LHCN-M2 (cell line): ENCODE data around the gene ZNF282. TPM values are rescaled to one million over a fixed set of nuclear protein-coding genes. Genes with fewer than 3 reads are reported as not detected.
"Not testable (repeated sequence)": the region's sequence is repeated elsewhere in the genome, so short reads cannot be mapped to it uniquely, and the experiment has no call there.

ENCODE experiments used
- DNase-seq: peaks from one replicate; pipeline ENCODE4 v3.0.0-alpha.2; 2012; ENCODE audit warnings: low read depth
- total RNA-seq: library from RNA; depleted of rRNA; stranded (reverse); fragments of >200 nt; gene quantifications from 2 replicates; pipeline ENCODE4 v1.2.3, GENCODE V29; 2014

ZNF282 gene
- total RNA-seq, 1 experiment from 2014 or later, result 23.0 TPM

DNA sequence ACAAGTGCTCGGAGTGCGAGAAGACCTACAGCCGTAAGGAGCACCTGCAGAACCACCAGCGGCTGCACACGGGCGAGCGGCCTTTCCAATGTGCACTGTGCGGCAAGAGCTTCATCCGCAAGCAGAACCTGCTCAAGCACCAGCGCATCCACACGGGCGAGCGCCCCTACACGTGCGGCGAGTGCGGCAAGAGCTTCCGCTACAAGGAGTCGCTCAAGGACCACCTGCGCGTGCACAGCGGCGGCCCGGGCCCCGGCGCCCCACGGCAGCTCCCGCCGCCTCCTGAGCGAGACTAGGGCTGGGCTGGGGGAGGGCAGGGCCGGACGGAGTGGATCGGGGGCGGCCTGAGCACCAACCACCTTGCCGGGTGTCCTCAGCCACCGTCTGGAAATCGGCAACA is 29.0 kb downstream of the ZNF282 start:
- no peak for DNase-seq

GRCh38 chr7:149225106-149225505 is 29.8 kb downstream of the ZNF282 start:
- no peak for DNase-seq

DNA sequence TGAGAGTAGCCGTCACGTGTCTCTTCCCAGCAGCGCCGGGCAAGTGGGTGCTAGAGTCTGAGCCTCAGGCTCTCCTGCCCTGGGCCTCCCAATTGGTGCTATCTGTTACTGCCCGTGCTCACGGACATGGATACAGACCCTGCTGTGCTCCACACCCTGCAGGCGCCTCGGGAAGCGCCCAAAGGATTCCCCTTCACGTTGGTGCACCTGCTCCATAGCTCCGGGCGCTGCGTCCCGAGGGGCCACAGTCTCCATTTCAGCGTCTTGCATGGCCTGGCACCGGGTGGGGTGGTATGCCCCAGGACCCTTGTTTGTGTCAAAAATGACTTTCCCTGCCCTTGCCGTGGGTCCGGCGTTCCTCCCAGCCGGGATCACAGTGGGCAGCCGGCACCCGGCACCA is 30.3 kb downstream of the ZNF282 start:
- DNase-seq, result no peak

DNA sequence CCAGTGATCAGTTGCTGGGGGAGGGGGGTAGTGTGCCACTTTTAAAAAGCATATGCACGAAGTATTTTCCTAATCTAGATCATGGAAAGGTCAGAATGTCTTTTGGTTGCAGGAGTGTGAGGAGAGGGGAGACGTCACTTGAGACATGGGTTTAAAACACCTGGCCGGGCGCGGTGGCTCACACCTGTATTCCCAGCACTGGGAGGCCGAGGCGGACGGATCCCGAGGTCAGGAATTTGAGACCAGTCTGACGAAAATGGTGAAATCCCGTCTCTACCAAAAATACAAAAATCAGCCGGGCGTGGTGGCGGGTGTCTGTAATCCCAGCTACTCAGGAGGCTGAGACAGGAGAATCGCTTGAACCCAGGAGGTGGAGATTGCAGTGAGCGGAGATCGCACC is 31.0 kb downstream of the ZNF282 start:
- DNase-seq, result not testable (repeated sequence)

GRCh38 chr7:149226840-149227494 is 31.6 kb downstream of the ZNF282 start:
- no peak for DNase-seq

GRCh38 chr7:149228831-149229471 is 33.6 kb downstream of the ZNF282 start:
- DNase-seq, result no peak

DNA sequence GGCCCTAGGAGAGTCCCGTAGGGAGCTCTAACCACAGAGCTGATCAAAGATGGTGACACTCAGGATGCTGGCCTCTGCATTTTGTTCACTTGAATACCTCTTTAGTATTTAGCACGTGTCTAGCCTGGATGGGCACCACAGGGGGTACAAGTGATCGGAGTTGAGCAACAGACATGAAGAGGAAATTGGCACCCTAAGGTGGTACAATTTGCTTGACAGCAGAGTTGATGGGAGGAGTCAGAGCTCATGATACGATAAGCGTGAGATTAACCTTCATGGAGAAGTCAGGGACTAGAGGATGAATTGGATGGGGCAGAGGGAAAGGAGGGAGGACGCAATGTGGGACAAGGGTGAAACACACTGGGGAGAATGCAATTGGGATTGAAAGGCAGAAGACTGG is 34.2 kb downstream of the ZNF282 start:
- DNase-seq, result no peak

- DNase-seq, result no peak
Measured at GRCh38 chr7:149232362-149232761, 37.0 kb downstream of the ZNF282 start.

GRCh38 chr7:149233655-149234204 is 38.4 kb downstream of the ZNF282 start:
- DNase-seq, result peak; percentile 93

GRCh38 chr7:149237502-149237901 is 42.2 kb downstream of the ZNF282 start:
- no peak for DNase-seq

- peak; percentile 54 for DNase-seq
Measured at GRCh38 chr7:149238051-149238450, 42.7 kb downstream of the ZNF282 start.

- DNase-seq, result peak; percentile 91
Measured at GRCh38 chr7:149239345-149240143, 44.2 kb downstream of the ZNF282 start, which contains the start of gene ZNF212. ZNF212 (plus strand) TSS chr7:149239651; CDS start chr7:149239779, 128 bp downstream.

- DNase-seq, result no peak
Measured at GRCh38 chr7:149240637-149241036, 45.3 kb downstream of the ZNF282 start.

GRCh38 chr7:149241696-149242095 is 46.4 kb downstream of the ZNF282 start:
- DNase-seq, result no peak

DNA sequence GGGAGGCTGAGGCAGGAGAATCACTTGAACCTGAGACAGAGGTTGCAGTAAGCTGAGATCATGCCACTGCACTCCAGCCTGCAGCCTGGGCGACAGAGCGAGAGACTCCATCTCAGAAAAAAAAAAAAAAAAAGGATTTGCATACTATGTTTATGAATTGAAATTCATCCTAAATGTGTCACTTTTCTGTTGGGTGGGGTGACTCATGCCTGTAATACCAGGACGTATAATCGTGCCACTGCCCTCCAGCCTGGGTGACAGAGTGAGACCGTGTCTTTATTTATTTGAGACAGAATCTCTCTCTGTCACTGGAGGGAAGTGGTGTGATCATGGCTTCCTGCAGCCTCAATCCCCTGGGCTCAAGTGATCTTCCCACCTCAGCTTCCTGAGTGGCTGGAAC is 49.9 kb downstream of the ZNF282 start:
- DNase-seq, result no peak

DNA sequence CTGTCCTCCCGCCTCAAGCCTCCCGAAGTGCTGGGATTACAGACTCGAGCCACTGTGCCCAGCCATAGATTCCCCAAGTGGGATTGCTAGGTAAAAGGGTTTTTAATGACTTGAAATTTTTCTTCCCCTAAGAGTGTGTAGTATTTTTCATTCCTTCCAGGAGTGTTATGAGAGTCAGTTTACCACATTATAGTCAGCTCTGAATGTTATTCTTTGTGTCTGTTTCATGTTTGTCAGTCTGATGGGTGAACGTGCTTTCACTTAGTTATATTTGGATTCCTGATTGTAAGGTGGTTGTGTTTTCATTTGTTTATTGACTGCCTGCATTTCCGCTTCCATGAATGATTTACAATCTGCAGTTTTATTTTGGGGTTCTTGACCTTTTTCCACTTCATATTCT is 50.4 kb downstream of the ZNF282 start:
- no peak for DNase-seq

DNA sequence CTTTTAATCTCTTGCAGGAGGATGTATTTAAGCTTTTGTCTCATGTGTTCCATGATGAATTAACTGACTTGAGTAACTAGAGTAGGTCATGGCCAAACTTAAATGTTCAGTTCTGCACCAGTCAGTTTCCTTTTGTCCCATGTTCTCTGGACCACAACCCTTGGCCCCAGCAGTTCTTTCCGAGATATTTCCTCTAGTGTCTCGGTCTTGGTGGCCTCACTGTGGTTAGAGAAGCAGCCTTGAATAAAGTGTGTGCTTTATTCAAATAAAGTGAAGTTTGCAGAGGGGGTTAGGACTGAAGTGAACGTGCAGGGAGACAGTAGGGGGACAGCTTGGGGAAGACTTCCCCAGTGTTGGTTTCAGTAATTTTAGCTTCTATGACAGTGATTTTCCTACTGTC is 53.4 kb downstream of the ZNF282 start:
- no peak for DNase-seq

DNA sequence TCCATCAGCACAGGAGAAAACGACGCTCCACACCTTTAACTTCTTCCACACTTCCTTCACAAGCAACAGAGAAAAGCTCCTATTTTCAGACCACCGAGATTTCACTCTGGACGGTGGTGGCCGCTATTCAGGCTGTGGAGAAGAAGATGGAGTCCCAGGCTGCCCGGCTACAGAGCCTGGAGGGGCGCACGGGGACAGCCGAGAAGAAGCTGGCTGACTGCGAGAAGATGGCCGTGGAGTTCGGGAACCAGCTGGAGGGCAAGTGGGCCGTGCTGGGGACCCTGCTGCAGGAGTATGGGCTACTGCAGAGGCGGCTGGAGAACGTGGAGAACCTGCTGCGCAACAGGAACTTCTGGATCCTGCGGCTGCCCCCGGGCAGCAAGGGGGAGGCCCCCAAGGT is 54.8 kb downstream of the ZNF282 start:
- DNase-seq, result not testable (repeated sequence)

DNA sequence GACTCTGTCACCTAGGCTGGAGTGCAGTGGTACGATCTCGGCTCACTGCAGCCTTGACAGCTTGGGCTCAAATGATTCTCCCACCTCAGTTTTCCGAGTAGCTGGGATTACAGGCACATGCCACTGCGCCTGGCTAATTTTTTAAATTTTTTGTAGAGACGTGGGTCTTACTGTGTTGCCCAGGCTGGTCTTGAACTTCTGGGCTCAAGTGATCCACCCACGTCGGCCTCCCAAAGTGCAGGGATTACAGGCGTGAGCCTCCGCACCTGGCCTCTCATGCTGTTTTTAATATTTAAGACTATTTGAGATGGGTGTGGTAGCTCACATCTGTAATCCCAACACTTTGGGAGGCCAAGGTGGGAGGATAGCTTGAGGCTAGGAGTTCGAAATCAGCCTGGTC is 56.2 kb downstream of the ZNF282 start:
- DNase-seq, result not testable (repeated sequence)

GRCh38 chr7:149252378-149252777 is 57.0 kb downstream of the ZNF282 start:
- DNase-seq, result no peak

DNA sequence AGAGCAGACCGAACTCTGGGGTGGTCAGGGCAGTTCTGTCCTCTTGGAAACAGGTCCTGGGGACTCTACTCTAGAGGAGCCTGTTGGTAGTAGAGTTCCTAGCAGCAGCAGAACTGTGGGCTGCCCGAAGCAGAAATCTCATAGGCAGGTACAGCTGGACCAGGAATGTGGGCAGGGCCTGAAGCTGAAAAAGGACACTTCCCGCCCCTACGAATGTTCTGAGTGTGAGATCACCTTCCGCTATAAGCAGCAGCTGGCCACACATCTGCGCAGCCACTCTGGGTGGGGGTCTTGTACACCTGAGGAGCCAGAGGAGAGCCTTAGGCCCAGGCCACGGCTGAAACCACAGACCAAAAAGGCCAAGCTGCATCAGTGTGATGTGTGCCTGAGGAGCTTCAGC is 58.3 kb downstream of the ZNF282 start:
- DNase-seq, result no peak

DNA sequence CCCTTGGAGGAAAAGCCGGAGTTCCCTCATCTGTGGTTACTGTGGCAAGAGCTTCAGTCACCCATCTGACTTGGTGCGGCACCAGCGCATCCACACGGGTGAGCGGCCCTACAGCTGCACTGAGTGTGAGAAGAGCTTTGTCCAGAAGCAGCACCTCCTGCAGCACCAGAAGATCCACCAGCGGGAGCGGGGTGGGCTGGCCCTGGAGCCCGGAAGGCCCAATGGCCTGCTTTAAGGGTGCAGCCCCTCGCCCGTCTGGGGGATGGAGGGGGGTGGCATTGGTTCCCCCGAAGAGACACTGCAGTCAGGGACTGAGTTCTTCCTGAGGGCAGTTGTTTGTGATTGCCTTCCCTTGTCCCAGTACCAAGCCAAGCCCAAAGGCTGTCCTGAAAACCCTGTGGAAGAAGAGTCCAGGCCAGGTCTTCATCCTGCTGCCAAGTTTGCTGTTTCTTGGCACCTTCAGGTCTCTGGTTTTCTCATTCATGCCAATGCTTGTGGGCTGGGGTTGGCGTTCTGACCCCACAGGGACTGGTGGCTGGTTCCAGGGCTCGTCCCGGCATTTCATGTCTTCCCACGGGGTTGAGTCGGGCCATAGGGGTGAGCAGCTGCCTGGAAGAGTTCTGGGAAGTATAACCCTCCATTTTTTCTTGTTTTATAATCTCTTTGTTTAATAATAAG is 59.0 kb downstream of the ZNF282 start:
- DNase-seq, result no peak
